ENCODE measurements around the gene FAM89B.

FAM89B gene

GRCh38 chr11:65591939-65592857, 19.9 kb downstream of the FAM89B start:
- DNase-seq = no peak

DNA sequence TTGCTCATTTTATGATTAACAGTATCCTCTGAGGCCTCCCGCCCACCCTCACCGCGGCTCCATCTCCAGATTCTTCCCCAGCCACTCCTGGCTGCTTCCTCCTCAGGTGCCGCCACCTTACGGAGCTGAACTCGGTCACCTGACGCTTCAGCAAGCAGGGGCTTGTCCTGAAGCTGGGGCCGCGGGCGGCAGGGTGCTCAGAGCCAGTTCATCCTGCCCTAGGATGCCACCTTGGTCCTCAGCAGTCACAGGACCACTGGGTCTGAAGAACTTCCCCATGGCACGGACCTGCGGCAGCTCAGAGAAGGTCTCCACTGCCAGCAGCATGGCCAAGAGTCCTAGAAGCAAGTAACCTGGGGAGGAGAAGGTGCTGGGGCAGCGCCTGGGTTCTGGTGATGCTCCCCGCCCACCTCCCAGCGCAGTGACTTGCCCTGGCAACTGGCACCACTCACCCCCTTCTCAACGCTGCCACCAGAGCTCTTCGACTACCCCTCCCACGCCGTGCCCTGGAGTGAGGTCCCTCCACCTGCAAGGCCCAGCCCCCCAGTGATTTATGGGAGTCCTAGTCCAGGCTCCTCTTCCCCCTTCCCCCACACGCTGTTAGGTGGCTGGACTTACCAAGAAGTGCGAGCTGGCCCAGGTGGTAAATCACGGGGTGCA, 20.6 kb downstream of the FAM89B start:
- no peak for DNase-seq

DNA sequence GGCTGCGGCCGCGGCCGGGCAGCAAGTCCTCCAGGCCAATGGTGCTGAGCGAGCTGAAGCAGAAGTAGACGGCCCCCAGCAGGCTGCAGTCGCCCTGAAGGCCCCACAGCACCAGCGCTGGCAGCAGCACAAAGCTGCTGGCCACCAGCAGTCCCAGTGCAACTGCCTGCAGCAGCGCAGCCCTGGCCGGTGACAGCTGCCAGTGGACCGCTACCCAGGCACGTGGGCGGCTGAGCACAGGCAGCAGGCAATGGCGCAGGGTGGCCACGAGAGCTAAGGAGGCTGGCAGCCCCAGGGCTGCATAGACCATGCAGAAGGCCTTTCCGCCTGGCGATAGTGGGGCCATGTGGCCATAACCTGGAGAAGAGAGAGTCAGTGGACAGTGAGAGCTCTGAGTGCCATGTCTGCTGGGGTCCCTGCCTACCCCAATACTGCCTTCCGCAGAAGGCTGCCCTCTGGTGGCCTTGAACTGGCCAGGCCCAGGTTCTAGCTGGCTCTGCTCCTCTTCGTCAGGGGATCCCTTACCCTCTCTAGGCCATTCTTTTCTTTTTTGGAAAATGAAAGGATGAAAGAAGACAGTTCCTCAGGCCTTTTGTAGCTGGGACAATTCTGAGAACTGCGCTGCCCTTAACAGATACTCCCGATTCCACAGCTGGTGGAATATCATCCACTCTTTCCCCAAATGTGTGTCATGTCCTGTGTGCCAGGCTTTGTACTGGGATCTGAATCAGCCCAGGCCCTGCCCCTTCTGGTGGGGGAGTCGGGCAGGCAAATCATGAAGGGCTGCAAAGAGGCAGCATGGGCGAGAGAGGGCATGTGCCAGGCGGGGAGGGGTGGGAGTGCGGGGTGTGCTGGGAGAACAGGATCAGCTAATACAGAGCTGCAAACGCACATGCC, 21.4 kb downstream of the FAM89B start:
- DNase-seq = peak; percentile 61

- DNase-seq = no peak
Observed at GRCh38 chr11:65595131-65595530, 22.8 kb downstream of the FAM89B start.

DNA sequence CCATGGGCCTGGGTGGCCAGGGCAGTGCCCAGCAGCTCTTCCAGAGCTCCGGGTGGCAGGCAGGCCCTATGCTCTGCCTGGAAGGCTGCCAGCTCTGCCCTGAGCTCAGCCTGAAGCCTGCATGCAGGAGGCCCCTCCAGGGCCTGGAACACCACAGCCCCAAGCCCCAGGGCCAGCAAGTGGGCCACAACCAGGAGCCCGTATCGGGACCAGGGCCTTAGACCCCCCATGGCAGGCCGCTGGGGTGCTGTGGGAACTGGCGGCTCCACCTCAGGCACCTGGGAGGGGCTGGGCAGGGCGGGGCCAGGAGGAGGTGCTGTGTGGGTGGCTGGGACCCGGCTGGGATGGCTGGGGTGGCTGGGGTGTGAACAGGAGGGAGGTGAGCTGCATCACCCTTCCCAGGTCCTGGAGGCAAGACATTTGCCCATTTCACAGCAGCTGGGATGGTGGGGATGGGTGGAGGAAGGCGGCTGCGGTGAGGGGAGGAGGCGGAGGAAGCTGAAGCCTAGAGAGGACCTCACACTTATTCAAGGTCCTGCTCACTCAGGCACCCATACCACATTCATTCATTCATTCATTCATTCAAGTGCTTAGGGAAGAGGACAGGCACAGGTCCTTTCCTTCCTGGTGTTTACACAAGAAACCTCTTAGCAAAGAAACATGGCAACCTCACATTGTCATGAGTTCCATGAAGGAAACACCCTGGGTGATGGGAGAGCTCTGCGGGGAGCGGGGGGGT, 23.4 kb downstream of the FAM89B start, which contains the start of gene KCNK7:
Gene KCNK7, minus strand, starts transcription at position 258 of the 739 bp plus-strand sequence. Its CDS starts 28 bp downstream, at position 230.
- DNase-seq = no peak

- no peak for DNase-seq
Observed at GRCh38 chr11:65596520-65596919, 24.2 kb downstream of the FAM89B start.

DNA sequence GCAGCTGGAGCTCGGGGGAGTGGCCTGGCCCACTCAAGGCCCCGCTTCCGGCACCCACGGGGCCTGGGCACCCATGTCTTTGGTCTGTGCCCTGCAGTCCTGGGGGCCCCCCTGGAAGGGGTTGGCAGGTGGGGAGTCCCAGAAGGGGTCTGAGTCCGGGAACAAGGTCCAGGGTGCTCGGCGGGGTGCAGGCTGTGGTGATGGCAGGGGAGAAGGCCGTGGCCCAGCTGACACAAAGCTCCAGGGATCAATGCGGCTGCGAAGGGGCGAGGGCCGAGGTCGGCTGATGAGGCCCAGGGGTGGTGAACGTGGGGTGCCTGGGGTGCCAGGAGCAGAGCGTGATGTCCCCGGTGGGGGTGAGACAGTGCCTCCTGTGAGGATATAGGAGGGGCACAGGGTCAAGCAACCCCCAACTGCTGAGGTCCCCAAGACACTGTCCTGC, 25.9 kb downstream of the FAM89B start:
- DNase-seq = no peak

- DNase-seq = no peak
Observed at GRCh38 chr11:65599216-65599954, 27.0 kb downstream of the FAM89B start.

DNA sequence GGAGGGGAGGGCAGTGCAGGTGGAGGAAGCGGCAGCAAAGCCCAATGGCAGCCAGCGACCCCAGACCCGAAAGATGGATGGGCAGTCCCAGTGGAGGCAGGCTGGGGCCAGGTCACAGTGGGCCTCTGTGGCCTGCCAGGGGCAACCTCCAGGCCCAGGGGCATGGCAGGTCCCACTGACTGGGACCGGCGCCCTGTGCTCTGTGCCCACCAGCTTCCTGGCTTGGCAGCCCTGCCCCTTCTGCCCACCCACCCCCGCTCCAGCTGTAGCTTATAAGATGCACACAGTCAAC, 27.6 kb downstream of the FAM89B start:
- DNase-seq = no peak

DNA sequence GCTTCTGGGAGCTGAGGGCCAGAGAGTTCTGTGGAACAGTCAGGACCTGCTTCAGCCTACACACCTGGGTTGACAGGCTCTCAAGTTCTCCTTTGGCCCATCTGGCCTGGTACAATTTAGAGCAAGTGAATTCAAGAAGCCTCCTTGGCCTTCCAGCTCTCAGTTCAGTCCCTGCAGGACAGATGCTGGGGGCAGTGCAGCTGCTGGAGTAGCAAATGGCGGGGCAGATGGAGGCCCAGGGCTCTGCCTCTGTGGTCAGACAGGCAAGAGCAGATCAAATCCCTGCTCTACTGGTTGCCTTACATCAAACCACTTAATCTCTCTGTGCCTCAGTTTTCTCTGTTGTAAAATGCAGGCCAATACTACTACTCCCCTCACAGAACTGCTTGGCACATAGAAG, 31.9 kb downstream of the FAM89B start:
- no peak for DNase-seq

DNA sequence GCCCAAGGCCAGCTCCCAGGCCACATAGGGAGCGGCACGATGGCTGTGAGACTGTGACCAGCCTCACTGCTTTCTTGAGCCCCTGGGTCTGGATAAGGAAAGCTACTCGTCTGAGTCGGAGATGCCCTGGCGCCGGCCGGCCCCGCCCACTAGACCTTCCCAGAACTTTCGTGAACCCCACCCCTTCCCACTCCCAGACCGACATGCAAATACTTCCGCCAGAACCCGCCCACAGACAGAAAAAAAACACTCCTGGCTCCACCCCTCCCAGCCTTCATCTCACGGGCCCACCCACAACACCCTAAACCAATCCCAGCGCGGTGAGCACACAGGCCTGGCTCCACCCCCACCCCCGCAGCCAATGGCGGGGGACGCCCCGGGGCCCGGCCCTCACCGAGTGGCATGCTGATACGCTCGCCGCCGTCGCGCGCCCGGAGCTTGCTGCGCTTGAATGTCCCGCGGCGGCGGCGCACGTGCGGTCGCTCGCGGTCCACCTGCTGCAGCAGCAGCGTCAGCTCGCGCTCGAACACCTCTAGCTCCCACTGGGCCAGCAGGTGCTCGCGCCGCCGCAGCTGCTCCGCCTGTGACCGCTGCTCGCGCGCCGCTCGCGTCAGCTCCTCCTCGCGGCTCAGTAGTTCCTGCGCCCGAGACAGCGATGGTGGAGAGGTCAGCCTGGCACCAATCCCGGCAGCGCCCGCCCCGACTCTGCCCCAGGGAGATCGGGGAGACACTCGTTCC, 34.7 kb downstream of the FAM89B start:
- DNase-seq = no peak

DNA sequence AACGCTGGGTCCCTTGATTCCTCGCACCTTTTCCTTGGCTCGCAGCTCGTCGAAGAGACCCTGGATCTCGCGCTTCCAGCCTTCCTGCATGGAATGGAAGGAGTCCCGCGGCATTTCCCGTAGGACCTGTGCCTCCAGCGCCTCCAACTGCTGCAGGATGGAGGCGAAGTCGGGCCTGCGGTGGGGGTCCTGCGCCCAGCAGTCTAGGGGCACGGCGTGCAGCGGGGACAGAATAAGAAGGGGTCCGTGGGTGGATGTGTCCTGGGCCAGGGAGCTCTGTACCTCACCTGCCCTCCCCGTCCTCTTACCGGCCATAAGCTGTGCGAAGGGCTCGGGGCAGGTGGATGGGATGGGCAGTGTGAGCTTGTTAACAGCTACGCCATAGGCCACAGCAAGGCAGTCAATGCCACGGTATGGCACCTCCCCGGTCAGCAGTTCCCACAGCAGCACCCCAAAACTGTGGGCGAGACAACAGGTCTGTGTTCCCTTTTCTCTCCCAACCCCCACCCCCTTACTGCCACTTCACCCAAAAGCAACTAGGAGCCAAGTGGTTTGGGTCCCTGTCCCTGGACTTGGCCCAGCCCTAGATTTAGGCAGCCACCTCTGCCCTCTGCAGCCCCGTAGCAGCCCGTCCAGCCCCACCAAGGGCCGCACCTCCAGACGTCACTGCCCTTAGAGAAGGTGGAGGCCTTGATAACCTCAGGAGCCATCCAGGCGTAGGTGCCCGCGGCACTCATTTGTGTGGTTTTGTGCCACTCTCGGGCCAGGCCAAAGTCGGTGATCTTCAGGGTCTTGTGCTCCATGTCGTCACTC, 35.5 kb downstream of the FAM89B start:
- no peak for DNase-seq

DNA sequence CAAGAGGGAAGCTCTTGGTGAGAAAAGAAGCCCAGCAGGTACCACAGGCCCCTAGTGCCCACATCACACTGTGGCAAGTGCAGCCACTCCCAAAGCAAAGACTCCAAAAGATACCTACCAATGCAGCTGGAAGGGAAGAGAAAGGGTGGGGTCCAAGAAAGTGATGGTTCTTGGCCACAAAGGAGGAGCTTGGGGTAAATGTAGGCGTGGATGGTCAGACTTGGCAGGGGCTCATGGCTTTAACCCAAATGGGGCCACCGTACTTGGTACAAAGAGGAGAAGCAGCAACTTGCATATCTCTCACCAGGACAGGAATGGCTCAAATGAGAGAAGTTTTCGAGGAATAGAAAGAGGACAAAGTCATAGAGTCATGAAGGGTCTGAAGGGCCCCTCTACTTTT, 36.9 kb downstream of the FAM89B start:
- DNase-seq = no peak

GRCh38 chr11:65609665-65610064, 37.3 kb downstream of the FAM89B start:
- DNase-seq = no peak

- DNase-seq = no peak
Observed at GRCh38 chr11:65610404-65610803, 38.1 kb downstream of the FAM89B start.

DNA sequence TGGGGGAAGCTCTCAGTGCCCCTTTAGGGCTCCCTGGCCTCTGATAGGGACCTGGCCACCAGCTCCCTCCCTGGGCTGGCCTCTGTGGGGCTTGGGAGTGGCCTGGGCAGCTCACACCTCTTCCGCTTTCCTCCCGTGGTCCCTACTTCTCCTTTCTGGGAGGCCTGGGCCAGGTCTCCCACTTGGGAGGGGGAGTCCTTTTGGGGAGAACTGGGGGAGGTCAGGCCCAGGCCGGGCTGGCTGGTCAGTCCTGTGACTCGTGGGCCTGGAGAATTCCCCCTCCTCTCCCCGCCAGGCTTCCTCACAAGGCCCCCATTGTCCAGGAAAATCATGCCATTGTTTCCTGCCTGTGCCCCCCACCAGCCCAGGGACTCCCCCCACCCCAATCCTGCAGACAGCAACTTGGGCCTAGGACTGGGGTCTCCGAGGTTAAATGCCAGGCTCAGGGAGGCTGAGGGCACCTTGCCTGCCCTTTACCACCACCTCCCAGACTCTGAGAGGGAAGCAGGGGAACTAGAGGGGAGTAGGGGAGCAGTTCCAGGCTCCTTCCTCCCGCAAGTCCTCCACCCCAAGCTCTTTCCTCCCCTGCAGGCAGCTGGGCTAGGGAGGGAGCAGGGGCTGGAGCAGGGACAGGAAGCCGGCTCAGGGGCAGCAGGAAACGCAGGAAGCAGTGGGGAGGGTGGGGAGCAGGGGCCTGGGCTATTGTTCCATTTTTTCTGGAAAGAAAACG, 38.9 kb downstream of the FAM89B start:
- no peak for DNase-seq

DNA sequence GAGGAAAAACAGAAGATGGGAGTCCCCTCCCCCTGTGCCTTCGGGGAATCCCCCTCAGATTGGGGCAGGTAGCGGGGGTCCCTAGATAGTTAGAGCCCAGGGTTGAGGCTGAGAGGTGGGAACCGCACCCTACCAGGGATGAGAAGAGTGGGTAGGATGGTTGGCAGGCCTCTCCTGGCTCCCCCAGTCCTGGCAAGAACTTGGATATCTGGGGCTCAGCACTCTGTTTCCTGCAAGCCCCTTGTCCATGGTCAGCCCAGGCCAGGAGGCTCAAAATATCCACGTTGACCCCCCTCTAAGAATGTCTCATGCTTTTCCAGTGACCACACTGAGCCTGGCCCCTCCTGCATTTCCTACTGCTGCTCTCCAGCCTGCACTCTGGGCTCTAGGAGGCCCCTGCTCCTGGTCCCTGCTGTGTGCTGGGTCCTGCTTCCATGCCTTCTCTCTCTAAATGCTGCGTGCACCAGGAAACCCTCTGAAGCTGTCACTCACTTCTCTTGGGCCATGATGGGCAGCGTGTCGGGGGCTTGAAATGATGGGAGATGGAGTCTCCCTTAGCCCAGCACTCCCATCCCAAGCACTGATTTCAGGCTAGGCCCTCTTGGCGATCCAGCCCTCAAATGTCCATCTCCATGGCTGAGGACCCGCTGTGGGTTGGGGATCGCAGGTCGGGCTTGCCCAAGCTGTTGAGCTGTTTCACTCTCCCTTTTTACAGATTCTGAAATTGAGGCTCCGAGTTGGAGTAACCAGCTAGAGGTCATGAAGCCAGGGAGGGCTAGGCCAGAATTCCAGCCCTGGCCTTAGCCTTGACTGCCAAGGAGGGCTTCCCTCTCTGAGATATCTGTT, 39.6 kb downstream of the FAM89B start:
- DNase-seq = no peak

- DNase-seq = no peak
Observed at GRCh38 chr11:65612691-65613090, 40.4 kb downstream of the FAM89B start.

Data from activated T-cell treated with anti-CD3 and anti-CD28 coated beads, Interleukin-2, amount 50 U/mL, for 1 hour (primary cell).